H1 (cell line): ENCODE results near the gene DACT1. TPM values are rescaled to one million over a fixed set of nuclear protein-coding genes. Genes with fewer than 3 reads are reported as not detected.
A peak's percentile ranks its signal among the peaks of the same experiment; 100 is the strongest.

Source experiments
- CTCF ChIA-PET: fragments of 300-600 bp; sonication (Branson Sonifier 250); formaldehyde crosslinking; loops from one replicate; lab custom pipeline; 2021; ENCODE audit not compliant: partially characterized antibody; lab: Charles Lee
- POLR2A ChIA-PET: fragments of 300-600 bp; sonication (Branson Sonifier 250); formaldehyde crosslinking; loops from one replicate; lab custom pipeline; 2021; ENCODE audit warnings: inconsistent platforms; ENCODE audit not compliant: partially characterized antibody; lab: Charles Lee
- DNase-seq, 2 experiments: peaks; one replicate each; pipeline versions ENCODE4 v3.0.0 to v3.0.0-alpha.2; 2010 to 2022; ENCODE audit warnings: low spot score in 2 of 2, low read depth in 1 of 2, mixed read lengths in 1 of 2
- FAIRE-seq: peaks from 2 replicates; lab custom pipeline; 2011; peaks lifted over from hg19 to GRCh38; lab: Jason Lieb, UNC
- H2AFZ ChIP-seq: 2 replicates; pipeline ENCODE4 v1.8.1; 2012; ENCODE audit warnings: low read length, inconsistent platforms
- H2AK5ac ChIP-seq: 2 replicates; pipeline ENCODE4 v1.6.1; 2013; ENCODE audit warnings: low read depth, low read length
- H2BK120ac ChIP-seq: replicated peaks from 2 replicates; pipeline ENCODE3; 2013; ENCODE audit warnings: low read depth, low read length, inconsistent platforms
- H2BK12ac ChIP-seq: 2 replicates; pipeline ENCODE4 v1.6.1; 2013; ENCODE audit warnings: low read depth, low read length
- H2BK15ac ChIP-seq: 2 replicates; pipeline ENCODE4 v1.6.1; 2013; ENCODE audit warnings: low read length
- H2BK20ac ChIP-seq: 2 replicates; pipeline ENCODE4 v1.6.1; 2013; ENCODE audit warnings: low read length
- H2BK5ac ChIP-seq: 2 replicates; pipeline ENCODE4 v1.6.1; 2013; ENCODE audit warnings: low read depth, low read length
- H3K14ac ChIP-seq: 2 replicates; pipeline ENCODE4 v1.6.1; 2013; ENCODE audit warnings: inconsistent platforms; ENCODE audit not compliant: insufficient read length
- H3K18ac ChIP-seq: 2 replicates; pipeline ENCODE4 v1.6.1; 2013; ENCODE audit warnings: low read length; ENCODE audit errors: extremely low read depth
- H3K23ac ChIP-seq: 2 replicates; pipeline ENCODE4 v1.6.1; 2013; ENCODE audit warnings: inconsistent platforms; ENCODE audit not compliant: insufficient read length
- H3K23me2 ChIP-seq: 2 replicates; pipeline ENCODE4 v1.6.1; 2013; ENCODE audit warnings: low read depth, low read length
- H3K27ac ChIP-seq: 2 replicates; pipeline ENCODE4 v1.6.1; 2011; ENCODE audit warnings: low read depth, low read length, inconsistent platforms
- H3K27me3 ChIP-seq, 4 experiments: replicated peaks in 1 of 4; 1 replicate in 1 of 4; 2 replicates in 3 of 4; pipeline versions ENCODE4 v1.6.1 to v1.8.1; 2011 to 2013; ENCODE audit warnings: low read length in 3 of 4, mild to moderate bottlenecking in 3 of 4, inconsistent platforms in 2 of 4, mixed read lengths in 2 of 4, moderate library complexity in 1 of 4; ENCODE audit not compliant: control insufficient read depth in 3 of 4, insufficient read depth in 3 of 4; ENCODE audit errors: extremely low read depth in 1 of 4
- H3K36me3 ChIP-seq, 4 experiments: 2 replicates each; pipeline versions ENCODE4 v1.6.1 to v1.8.1; 2011 to 2013; ENCODE audit warnings: mild to moderate bottlenecking in 4 of 4, low read length in 3 of 4, moderate library complexity in 2 of 4, control low read depth in 1 of 4, inconsistent platforms in 1 of 4; ENCODE audit not compliant: insufficient read depth in 4 of 4, control insufficient read depth in 2 of 4
- H3K4ac ChIP-seq: replicated peaks from 2 replicates; pipeline ENCODE3; 2013; ENCODE audit warnings: low read length, low read depth, mixed read lengths, inconsistent platforms; ENCODE audit not compliant: insufficient read length
- H3K4me1 ChIP-seq, 4 experiments: replicated peaks in 1 of 4; 1 replicate in 1 of 4; 2 replicates in 3 of 4; pipeline versions ENCODE4 v1.6.1 to v1.8.1; 2011 to 2013; ENCODE audit warnings: low read length in 3 of 4, inconsistent platforms in 2 of 4, mixed read lengths in 1 of 4; ENCODE audit not compliant: insufficient read depth in 4 of 4, control insufficient read depth in 3 of 4
- H3K4me2 ChIP-seq, 2 experiments: 2 replicates each; pipeline versions ENCODE4 v1.6.1 to v1.8.1; 2011 to 2013; ENCODE audit warnings: low read depth in 2 of 2, low read length in 2 of 2, control low read depth in 1 of 2, inconsistent platforms in 1 of 2, mild to moderate bottlenecking in 1 of 2; ENCODE audit not compliant: insufficient read depth in 1 of 2
- H3K4me3 ChIP-seq, 4 experiments: fragments of 200-600, 300-600 bp in 1 of 4; sonication (generic), shearing (Covaris generic), sonication (Bioruptor Twin) in 1 of 4; 2 replicates each; pipeline versions ENCODE4 v1.5.1 to v1.8.1; 2011 to 2016; ENCODE audit warnings: low read length in 4 of 4, low read depth in 3 of 4, control low read depth in 2 of 4, inconsistent platforms in 2 of 4, mild to moderate bottlenecking in 2 of 4, mixed read lengths in 1 of 4, moderate library complexity in 1 of 4; ENCODE audit not compliant: insufficient read depth in 2 of 4; ENCODE audit errors: extremely low read depth in 1 of 4
- H3K56ac ChIP-seq: replicated peaks from 2 replicates; pipeline ENCODE3; 2013; ENCODE audit warnings: low read depth, mild to moderate bottlenecking, mixed read lengths, low read length, inconsistent platforms; ENCODE audit not compliant: insufficient read length
- H3K79me1 ChIP-seq: 2 replicates; pipeline ENCODE4 v1.6.1; 2013; ENCODE audit warnings: low read depth, low read length, control low read depth
- H3K79me2 ChIP-seq, 2 experiments: 2 replicates each; pipeline versions ENCODE4 v1.6.1 to v1.8.1; 2012 to 2013; ENCODE audit warnings: low read length in 2 of 2, mild to moderate bottlenecking in 2 of 2, inconsistent platforms in 1 of 2; ENCODE audit not compliant: insufficient read depth in 2 of 2, control insufficient read depth in 1 of 2
- H3K9ac ChIP-seq, 4 experiments: replicated peaks in 1 of 4; 1 replicate in 1 of 4; 2 replicates in 3 of 4; pipeline versions ENCODE4 v1.6.1 to v1.8.1; 2011 to 2013; ENCODE audit warnings: low read depth in 3 of 4, low read length in 3 of 4, control low read depth in 2 of 4, mild to moderate bottlenecking in 2 of 4, moderate library complexity in 2 of 4, inconsistent platforms in 1 of 4; ENCODE audit errors: extremely low read depth in 1 of 4
- H3K9me3 ChIP-seq, 2 experiments: 2 replicates each; pipeline versions ENCODE4 v1.6.1 to v1.8.1; 2012 to 2013; ENCODE audit warnings: mild to moderate bottlenecking in 2 of 2, moderate library complexity in 2 of 2, control low read depth in 1 of 2, inconsistent platforms in 1 of 2, low read depth in 1 of 2, low read length in 1 of 2, mixed read lengths in 1 of 2; ENCODE audit not compliant: insufficient read depth in 2 of 2
- H4K20me1 ChIP-seq, 2 experiments: replicated peaks in 1 of 2; 2 replicates each; pipeline versions ENCODE3 to v1.8.1; 2011 to 2013; ENCODE audit warnings: inconsistent platforms in 2 of 2, low read length in 2 of 2, mild to moderate bottlenecking in 1 of 2; ENCODE audit not compliant: insufficient read depth in 2 of 2, control insufficient read depth in 1 of 2
- H4K5ac ChIP-seq: 2 replicates; pipeline ENCODE4 v1.6.1; 2013; ENCODE audit warnings: low read length, low read depth, mixed read lengths, inconsistent platforms; ENCODE audit not compliant: insufficient read length
- H4K8ac ChIP-seq: 2 replicates; pipeline ENCODE4 v1.8.0; 2013; ENCODE audit warnings: mild to moderate bottlenecking, moderate library complexity, low read length, inconsistent platforms; ENCODE audit not compliant: insufficient read depth; ENCODE audit errors: extremely low read depth
- H4K91ac ChIP-seq: replicated peaks from 2 replicates; pipeline ENCODE3; 2013; ENCODE audit warnings: low read length, mixed read lengths, inconsistent platforms; ENCODE audit not compliant: insufficient read length
- ASH2L ChIP-seq: fragments of 200-600, 300-600 bp; sonication (generic); IDR thresholded peaks from one replicate; pipeline ENCODE4 v1.7.1; 2017; ENCODE audit warnings: low read length
- BCL11A ChIP-seq, 2 experiments: IDR thresholded peaks; one replicate each; pipeline ENCODE4 v1.6.1; 2011; ENCODE audit warnings: low read depth in 2 of 2, low read length in 2 of 2, mild to moderate bottlenecking in 2 of 2
- CBX5 ChIP-seq: fragments of 300-800, 300-1000 bp; sonication (generic); IDR thresholded peaks from 2 replicates; pipeline ENCODE4 v1.7.1; 2016; ENCODE audit warnings: antibody characterized with exemption, low read length, low read depth
- HDAC6 ChIP-seq: IDR thresholded peaks from one replicate; pipeline ENCODE4 v1.7.1; 2012; ENCODE audit warnings: low read depth, mild to moderate bottlenecking, inconsistent platforms, low read length, moderate library complexity
- JUN ChIP-seq: IDR thresholded peaks from 2 replicates; pipeline ENCODE4 v1.6.1; 2011; ENCODE audit warnings: low read depth, mild to moderate bottlenecking, improper control_type of control experiment, low read length
- JUND ChIP-seq: IDR thresholded peaks from 2 replicates; pipeline ENCODE4 v1.6.1; 2011; ENCODE audit warnings: mild to moderate bottlenecking, improper control_type of control experiment, low read length
- KDM4A ChIP-seq: IDR thresholded peaks from one replicate; pipeline ENCODE4 v1.7.1; 2012; ENCODE audit warnings: low read depth, mild to moderate bottlenecking, moderate library complexity, low read length, inconsistent platforms; ENCODE audit not compliant: severe bottlenecking
- NRF1 ChIP-seq: IDR thresholded peaks from 2 replicates; pipeline ENCODE4 v1.6.1; 2011; ENCODE audit warnings: mild to moderate bottlenecking, low read depth, low read length, improper control_type of control experiment
- POLR2AphosphoS5 ChIP-seq: IDR thresholded peaks from 2 replicates; pipeline ENCODE4 v1.6.1; 2011; ENCODE audit warnings: low read depth, low read length
- SIRT6 ChIP-seq: IDR thresholded peaks from one replicate; pipeline ENCODE4 v1.7.1; 2012; ENCODE audit warnings: low read length, inconsistent platforms
- SP2 ChIP-seq: IDR thresholded peaks from 2 replicates; pipeline ENCODE4 v1.6.1; 2012; ENCODE audit warnings: mild to moderate bottlenecking, low read length, inconsistent platforms
- SP4 ChIP-seq: IDR thresholded peaks from 2 replicates; pipeline ENCODE4 v1.6.1; 2012; ENCODE audit warnings: low read length, inconsistent platforms
- TAF7 ChIP-seq: optimal IDR thresholded peaks from 2 replicates; pipeline ENCODE3; 2011; ENCODE audit warnings: low read depth, mild to moderate bottlenecking, inconsistent platforms, low read length, moderate library complexity, borderline replicate concordance
- TBP ChIP-seq: IDR thresholded peaks from 2 replicates; pipeline ENCODE4 v1.6.1; 2011; ENCODE audit warnings: low read depth, low read length, improper control_type of control experiment
- ZNF274 ChIP-seq: IDR thresholded peaks from 2 replicates; pipeline ENCODE4 v1.7.0; 2012; ENCODE audit warnings: low read length, borderline replicate concordance; ENCODE audit errors: extremely low read depth
- WGBS, 2 experiments: shearing (Covaris generic) in 1 of 2; methylation state at CpG; one replicate each; pipeline versions ENCODE4 v1.1.6 to v1.1.7; 2013 to 2015; ENCODE audit warnings: low lambda C conversion rate in 2 of 2, mixed read lengths in 2 of 2, inconsistent platforms in 1 of 2, low coverage in 1 of 2, missing lambda C conversion rate in 1 of 2; ENCODE audit not compliant: insufficient replicate concordance in 2 of 2, insufficient coverage in 1 of 2, insufficient read length in 1 of 2; ENCODE audit errors: extremely low coverage in 1 of 2, missing lambda C conversion rate in 1 of 2; 5-methylcytosine and 5-hydroxymethylcytosine counted together
- polyA plus RNA-seq, 7 experiments: library from polyadenylated mRNA; depleted of rRNA in 3 of 7; stranded (reverse) in 5 of 7; unstranded in 2 of 7; fragments of >200 nt in 5 of 7; fragments of 200-250 nt in 2 of 7; gene quantifications; 1 replicate in 5 of 7; 2 replicates in 1 of 7; 4 replicates in 1 of 7; pipeline versions ENCODE4 v1.2.1 to v1.2.3, GENCODE V29; 2011 to 2013; ENCODE audit warnings: missing spikeins in 2 of 7, mixed read lengths in 2 of 7
- total RNA-seq: library from RNA; stranded (reverse); fragmentation: NEBNext Ultra II Directional; extraction: Animal tissue kit (Norgen Biotek cat#: 25700); gene quantifications from 2 replicates; pipeline ENCODE4 v1.2.1, GENCODE V29; 2021

DACT1 gene
- total and polyA plus RNA-seq, 2 of the 8 experiments (the other 6 are each of a cell fraction or from before 2014, with no cell fraction given), result 3.2 to 29.8 TPM

DNA sequence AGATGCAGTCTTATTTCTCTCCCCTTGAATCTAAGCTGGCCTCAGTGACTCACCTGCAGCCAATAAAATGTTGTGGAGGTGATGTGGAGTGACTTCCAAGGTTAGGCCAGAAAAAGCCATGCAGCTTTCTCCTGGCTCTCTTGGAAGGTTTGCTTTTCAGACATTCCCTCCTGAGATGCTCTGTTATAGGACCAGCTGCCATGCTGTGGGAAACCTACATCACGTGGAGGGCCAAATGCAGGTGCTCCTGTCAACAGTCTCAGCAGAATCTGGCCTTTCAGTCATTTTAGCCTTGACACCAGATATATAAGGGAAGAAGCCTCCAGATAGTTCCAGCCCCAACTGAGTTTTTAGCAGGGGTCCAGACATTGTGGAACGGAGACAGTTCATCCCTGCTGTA lies 38.1 kb upstream of the DACT1 start:
- H2BK5ac ChIP-seq, result no peak overlapping the region
- no peak overlapping the region for H3K4me2 ChIP-seq
- no peaks in the 10 kb centered on the region for H3K79me1 ChIP-seq
- H4K8ac ChIP-seq, result no peak overlapping the region
- no peak overlapping the region for H4K5ac ChIP-seq
- H2BK20ac ChIP-seq, result 0 out of 2 replicates have a peak overlapping the region, but pooled peaks have one; percentile 11
- H3K18ac ChIP-seq, result no peak overlapping the region
- H3K23me2 ChIP-seq, result no peaks in the 10 kb centered on the region
- TF ChIP-seq POLR2AphosphoS5 (no peak), KDM4A (no peak), JUND (no peak), NRF1 (no peak), HDAC6 (no peak), TBP (no peak), TAF7 (no peak), BCL11A (IDR thresholded peaks at IDR 0.05; ENCODE audit: low read depth in 2 of 2, low read length in 2 of 2) (no peak), SP2 (no peak), JUN (no peak), ASH2L (no peak), SIRT6 (no peak), SP4 (no peak), ZNF274 (no peak), CBX5 (no peak)
- TF ChIP-seq, all 59 proteins: peak for 0
- Histone ChIP-seq H3K27ac (no peak overlapping the region), H2BK120ac (no peak overlapping the region), H3K23ac (no peak overlapping the region), H4K91ac (no peak overlapping the region), H2BK12ac (no peak overlapping the region), H3K56ac (no peak overlapping the region), H3K9me3 (no peaks in the 10 kb centered on the region), H3K27me3 (no peaks in the 10 kb centered on the region), H3K4me3 (no peak overlapping the region), H3K9ac (no peak overlapping the region), H3K36me3 (no peaks in the 10 kb centered on the region), H2AFZ (no peak overlapping the region), H3K14ac (no peak overlapping the region), H3K4ac (no peak overlapping the region), H2AK5ac (no peak overlapping the region), H3K79me2 (no peaks in the 10 kb centered on the region), H3K4me1 (peaks cover 0 to 6% (median 2%) of the 10 kb centered on the region in 4 experiments; a peak in 3 of 7 replicates), H2BK15ac (no peak overlapping the region), H4K20me1 (no peaks in the 10 kb centered on the region)
- ChIA-PET CTCF (interaction anchor here (1.0 kb wide), 1 partner anchor 42 kb away, joined by 3 read pairs; no protein-coding TSS in a partner anchor), POLR2A (no interaction called here)
- DNase-seq (no peak), FAIRE-seq (no peak)
- WGBS, 2 experiments, result 92% methylated on average over 2 of the region's 2 CpGs; no CpG with 5 or more reads in 1 of the 2 experiments
